Retinal pigment epithelial cell (primary cell): ENCODE results near the gene ABT1.

Experiments
- DNase-seq: peaks from one replicate; pipeline ENCODE4 v3.0.0-alpha.2; 2010; ENCODE audit warnings: low read depth
- H3K4me3 ChIP-seq: 2 replicates; pipeline ENCODE4 v1.5.1; 2011; ENCODE audit warnings: mild to moderate bottlenecking, low read length, control low read depth, moderate library complexity
- CTCF ChIP-seq: conservative IDR thresholded peaks from 2 replicates; pipeline ENCODE4 v1.5.1; 2011; ENCODE audit warnings: low read depth, low read length, control low read depth, inconsistent platforms

The ABT1 gene

GRCh38 chr6:26568601-26569432 is 27.9 kb upstream of the ABT1 start:
- DNase-seq, result peak; percentile 54
- H3K4me3 ChIP-seq, result peak overlapping the region; percentile 76
- no peak for TF ChIP-seq CTCF

GRCh38 chr6:26569433-26569764 is 27.4 kb upstream of the ABT1 start:
- no peak for TF ChIP-seq CTCF
- no peak for DNase-seq
- H3K4me3 ChIP-seq, result peak overlapping the region; percentile 76

- DNase-seq, result no peak
- H3K4me3 ChIP-seq, result no peak overlapping the region
- no peak for TF ChIP-seq CTCF
Measured at GRCh38 chr6:26570027-26570809, 26.5 kb upstream of the ABT1 start.

- DNase-seq, result peak; percentile 61
- TF ChIP-seq CTCF, result no peak
- peak overlapping the region; percentile 79 for H3K4me3 ChIP-seq
Measured at GRCh38 chr6:26571592-26572296, 25.0 kb upstream of the ABT1 start.

- H3K4me3 ChIP-seq, result no peak overlapping the region
- TF ChIP-seq CTCF, result no peak
- DNase-seq, result no peak
Measured at GRCh38 chr6:26575494-26575939, 21.2 kb upstream of the ABT1 start.

- TF ChIP-seq CTCF, result no peak
- DNase-seq, result no peak
- H3K4me3 ChIP-seq, result peak overlapping the region; percentile 52
Measured at GRCh38 chr6:26576407-26576843, 20.3 kb upstream of the ABT1 start.
